IPS-11a (cell line): Measurements from ENCODE around the gene IGFL1.
"Not testable (repeated sequence)": the region's sequence is repeated elsewhere in the genome, so short reads cannot be mapped to it uniquely, and the experiment has no call there.

Experiments used
- H3K4me3 ChIP-seq: one replicate; pipeline ENCODE4 v1.5.1; 2013; ENCODE audit warnings: low read depth, low read length, control low read depth

IGFL1 gene

GRCh38 chr19:46229442-46229841 lies at the start of gene IGFL1:
IGFL1 (plus strand) TSS chr19:46229742; CDS start chr19:46229775, 33 bp downstream.
- H3K4me3 ChIP-seq = no peak within 1 kb of the TSS

- H3K4me3 ChIP-seq = no peak overlapping the region
Observed at GRCh38 chr19:46180701-46181387, 48.7 kb upstream of the IGFL1 start.

GRCh38 chr19:46181388-46181779 lies 48.2 kb upstream of the IGFL1 start:
- no peak overlapping the region for H3K4me3 ChIP-seq

- H3K4me3 ChIP-seq = no peak overlapping the region
Observed at GRCh38 chr19:46182476-46182875, 47.1 kb upstream of the IGFL1 start.

- not testable (repeated sequence) for H3K4me3 ChIP-seq
Observed at GRCh38 chr19:46184775-46185710, 44.5 kb upstream of the IGFL1 start.

- H3K4me3 ChIP-seq = no peak overlapping the region
Observed at GRCh38 chr19:46186101-46186716, 43.3 kb upstream of the IGFL1 start.

- no peak overlapping the region for H3K4me3 ChIP-seq
Observed at GRCh38 chr19:46186717-46187101, 42.8 kb upstream of the IGFL1 start.

GRCh38 chr19:46189971-46190888 lies 39.3 kb upstream of the IGFL1 start:
- no peak overlapping the region for H3K4me3 ChIP-seq

- H3K4me3 ChIP-seq = no peak overlapping the region
Observed at GRCh38 chr19:46191356-46191755, 38.2 kb upstream of the IGFL1 start.

- no peak overlapping the region for H3K4me3 ChIP-seq
Observed at GRCh38 chr19:46191972-46192371, 37.6 kb upstream of the IGFL1 start.

- H3K4me3 ChIP-seq = not testable (repeated sequence)
Observed at GRCh38 chr19:46192626-46192991, 36.9 kb upstream of the IGFL1 start.

GRCh38 chr19:46192992-46193650 lies 36.4 kb upstream of the IGFL1 start:
- H3K4me3 ChIP-seq = no peak overlapping the region

- no peak overlapping the region for H3K4me3 ChIP-seq
Observed at GRCh38 chr19:46193678-46194077, 35.9 kb upstream of the IGFL1 start.

- H3K4me3 ChIP-seq = no peak overlapping the region
Observed at GRCh38 chr19:46195104-46195503, 34.4 kb upstream of the IGFL1 start.

- H3K4me3 ChIP-seq = not testable (repeated sequence)
Observed at GRCh38 chr19:46195919-46196318, 33.6 kb upstream of the IGFL1 start.

GRCh38 chr19:46196410-46197124 lies 33.0 kb upstream of the IGFL1 start:
- H3K4me3 ChIP-seq = no peak overlapping the region

GRCh38 chr19:46197314-46198070 lies 32.0 kb upstream of the IGFL1 start:
- H3K4me3 ChIP-seq = no peak overlapping the region

- H3K4me3 ChIP-seq = no peak overlapping the region
Observed at GRCh38 chr19:46198756-46199155, 30.8 kb upstream of the IGFL1 start.
